ENCODE results near the gene PMEL.
"Not testable (repeated sequence)": the region's sequence is repeated elsewhere in the genome, so short reads cannot be mapped to it uniquely, and the experiment has no call there.

Gene PMEL

DNA sequence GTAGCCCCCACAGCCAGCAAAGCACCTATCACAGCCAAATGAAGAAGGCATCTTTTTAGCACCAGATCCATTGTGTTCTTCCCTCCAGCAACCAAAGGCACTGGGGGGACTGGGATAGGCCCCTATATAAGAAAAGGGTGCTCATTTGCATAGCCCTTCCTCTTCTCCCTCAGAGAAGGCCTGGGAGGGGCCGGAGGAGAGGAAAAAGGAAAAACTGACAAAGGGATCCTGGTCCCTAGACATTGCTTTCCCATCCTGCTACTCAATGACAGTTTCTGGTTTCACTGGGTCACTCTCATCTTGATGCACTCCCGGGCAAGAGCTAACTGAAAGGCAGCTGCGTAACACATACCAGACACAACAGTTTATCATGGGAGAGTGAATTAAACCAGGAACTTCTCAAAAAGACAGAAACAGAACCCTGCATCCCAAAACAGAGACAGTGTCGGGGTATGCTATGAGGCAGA is at the start of gene PMEL:
Gene PMEL, minus strand, starts transcription at position 102 of the 467 bp plus-strand sequence. Its CDS starts 31 bp downstream, at position 71.
- DNase-seq, result no peak

DNA sequence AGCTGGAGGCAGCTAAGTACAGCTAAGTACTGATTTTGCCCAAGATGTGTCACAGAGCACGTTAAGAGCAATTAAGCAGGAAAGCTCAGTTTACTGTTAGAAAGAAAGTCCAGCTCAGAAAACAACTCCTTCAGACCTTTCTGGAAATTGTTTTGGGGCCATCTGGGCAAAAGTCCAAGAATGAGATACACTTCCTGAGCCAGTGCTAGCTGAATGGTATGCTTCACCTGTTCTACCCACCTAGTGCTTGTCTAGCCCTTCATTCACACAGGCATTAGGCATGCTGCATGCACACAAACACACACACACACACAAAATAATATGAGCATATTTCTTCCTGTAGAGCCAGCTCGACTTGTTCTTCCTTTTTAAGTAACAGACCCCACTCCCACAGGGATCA is 48.4 kb upstream of the PMEL start:
- DNase-seq, result no peak

DNA sequence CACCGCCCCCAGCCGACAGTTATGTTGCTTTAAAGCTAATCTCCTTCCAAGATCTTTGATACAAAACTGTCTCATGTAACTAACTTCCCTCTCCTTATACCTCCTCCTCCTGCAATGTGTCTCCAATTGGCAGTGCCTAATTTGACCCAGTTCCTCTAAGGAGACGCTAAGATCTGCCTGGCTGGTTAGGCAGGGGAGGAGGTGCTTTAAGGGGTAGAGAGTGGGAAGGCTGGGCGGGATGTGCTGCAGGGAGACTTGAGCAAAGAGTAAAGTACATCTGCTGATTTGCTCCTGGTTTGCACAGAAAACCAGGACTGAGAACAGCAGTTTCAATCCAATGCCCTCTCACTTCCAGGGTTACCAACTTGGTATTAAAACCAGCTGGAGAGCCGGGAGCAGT is 47.6 kb upstream of the PMEL start:
- DNase-seq, result no peak

DNA sequence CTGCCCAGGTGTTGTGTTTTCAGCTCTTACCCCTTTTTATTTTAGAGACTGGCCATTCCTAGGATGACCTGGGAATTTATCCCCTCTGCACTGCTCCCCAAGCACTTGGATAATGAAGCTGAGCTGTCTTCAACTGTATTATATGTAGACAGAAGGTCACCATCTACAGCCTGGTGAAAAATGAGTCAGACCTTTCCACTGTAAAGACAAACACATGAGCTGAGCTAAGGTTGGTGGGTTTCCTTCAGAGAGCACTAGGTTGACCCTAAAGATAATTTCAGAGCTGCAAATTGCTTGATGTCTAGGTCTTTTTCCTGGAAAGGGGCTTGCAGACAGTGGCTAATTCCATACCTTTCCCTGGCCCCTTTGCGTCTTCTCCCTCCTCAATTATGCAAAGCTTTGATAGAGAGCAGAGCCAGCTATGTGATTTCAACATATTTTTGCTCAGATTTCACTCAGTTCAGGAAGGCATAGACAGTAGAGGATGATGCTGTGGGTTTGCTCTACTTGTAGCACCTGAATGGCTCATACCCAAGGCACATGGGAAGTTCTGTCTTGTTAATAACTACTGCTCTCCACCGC is 45.8 kb upstream of the PMEL start:
- no peak for DNase-seq

DNA sequence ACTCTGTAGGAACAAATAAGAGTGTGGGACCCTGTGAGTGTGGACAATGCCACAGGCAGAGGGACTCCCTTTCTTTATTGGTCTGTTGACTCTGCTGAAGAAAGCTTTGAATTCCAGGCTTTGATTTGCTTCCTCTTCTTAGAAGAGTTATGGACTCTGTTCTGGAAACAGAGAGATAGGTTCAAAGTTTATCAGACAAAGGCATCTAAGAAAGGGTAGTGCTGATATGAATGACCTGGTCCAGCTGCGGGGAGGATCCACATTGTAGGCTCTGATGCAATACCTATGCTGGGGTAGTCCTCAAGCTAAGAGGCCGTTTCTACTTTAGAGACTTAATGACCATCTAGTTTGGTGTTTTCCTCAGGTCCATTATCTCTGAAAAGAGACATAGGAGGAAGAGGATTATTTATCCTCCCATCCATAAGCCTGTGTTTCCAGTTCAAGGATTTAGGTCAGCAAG is 44.3 kb upstream of the PMEL start:
- no peak for DNase-seq

DNA sequence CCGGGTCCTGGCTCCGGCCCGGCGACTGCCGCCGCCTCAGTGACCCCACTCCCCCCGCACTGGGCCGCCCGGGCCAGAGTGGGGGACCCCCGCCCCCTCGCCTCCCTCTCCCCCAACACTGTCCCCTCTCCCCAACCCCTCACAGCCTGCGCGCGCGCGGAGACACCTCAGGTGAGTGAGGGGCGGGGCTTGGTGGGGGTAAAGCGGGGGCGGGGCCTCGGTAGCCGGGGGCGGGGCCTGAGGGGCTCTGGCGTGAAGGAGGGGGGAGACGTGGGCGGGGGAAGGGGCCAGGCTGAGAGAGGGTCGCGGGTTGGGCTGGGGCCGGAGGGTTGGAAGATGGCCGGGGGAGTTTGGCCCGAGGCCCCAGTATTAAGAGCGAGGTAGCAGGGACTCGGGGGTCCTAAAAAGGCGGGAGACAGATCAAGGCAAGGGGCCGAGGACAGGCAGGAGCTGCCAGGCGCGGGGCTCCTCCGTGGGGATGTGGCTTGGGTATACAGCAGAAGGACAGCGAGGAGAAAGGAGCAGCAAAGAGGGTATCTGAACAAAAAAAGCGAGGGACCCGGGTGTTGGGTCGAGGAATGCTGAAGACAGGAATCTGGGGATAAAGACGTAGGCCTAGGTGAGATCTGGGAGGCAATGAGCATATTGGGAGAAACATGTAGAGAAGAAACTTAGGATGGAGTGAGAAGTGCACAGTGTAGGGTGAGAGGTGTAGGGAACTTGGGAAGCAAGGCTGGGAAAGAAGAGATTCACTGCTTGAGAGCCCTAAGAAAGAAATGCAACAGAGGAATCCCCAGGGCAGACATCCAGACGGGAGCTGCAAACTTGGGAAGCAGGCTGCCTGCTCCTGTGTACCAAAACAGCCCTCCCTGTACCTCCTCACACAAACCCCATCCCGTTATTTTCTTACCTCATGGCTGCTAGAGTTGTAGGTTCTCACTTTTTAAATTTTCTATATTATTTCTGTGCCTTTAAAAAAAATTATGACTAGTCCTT is 42.0 kb upstream of the PMEL start:
- DNase-seq, result peak; percentile 71

DNA sequence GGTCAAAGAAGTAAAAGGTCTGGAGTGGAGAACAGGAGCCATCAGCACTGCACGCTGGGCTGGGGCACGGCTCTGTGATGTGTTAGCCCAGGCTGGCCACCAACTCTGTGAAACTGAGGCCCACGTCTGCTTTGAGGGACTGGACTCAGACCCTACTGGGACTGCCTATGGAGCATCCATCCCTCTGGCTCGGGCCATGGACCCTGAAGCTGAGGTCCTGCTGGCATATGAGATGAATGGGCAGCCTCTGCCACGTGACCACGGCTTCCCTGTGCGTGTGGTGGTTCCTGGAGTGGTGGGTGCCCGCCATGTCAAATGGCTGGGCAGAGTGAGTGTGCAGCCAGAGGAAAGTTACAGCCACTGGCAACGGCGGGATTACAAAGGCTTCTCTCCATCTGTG is 38.4 kb upstream of the PMEL start:
- DNase-seq, result no peak

DNA sequence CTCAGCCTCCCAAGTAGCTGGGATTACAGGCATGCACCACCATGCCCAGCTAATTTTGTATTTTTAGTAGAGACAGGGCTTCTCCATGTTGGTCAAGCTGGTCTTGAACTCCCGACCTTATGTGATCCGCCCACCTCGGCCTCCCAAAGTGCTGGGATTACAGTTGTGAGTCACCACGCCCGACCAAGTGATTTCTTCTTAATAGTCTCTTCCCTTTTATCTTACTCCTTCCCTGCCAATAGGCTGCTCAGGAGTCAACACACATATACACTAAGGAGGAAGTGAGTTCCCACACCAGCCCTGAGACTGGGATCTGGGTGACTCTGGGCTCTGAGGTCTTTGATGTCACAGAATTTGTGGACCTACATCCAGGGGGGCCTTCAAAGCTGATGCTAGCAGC is 37.5 kb upstream of the PMEL start:
- not testable (repeated sequence) for DNase-seq

DNA sequence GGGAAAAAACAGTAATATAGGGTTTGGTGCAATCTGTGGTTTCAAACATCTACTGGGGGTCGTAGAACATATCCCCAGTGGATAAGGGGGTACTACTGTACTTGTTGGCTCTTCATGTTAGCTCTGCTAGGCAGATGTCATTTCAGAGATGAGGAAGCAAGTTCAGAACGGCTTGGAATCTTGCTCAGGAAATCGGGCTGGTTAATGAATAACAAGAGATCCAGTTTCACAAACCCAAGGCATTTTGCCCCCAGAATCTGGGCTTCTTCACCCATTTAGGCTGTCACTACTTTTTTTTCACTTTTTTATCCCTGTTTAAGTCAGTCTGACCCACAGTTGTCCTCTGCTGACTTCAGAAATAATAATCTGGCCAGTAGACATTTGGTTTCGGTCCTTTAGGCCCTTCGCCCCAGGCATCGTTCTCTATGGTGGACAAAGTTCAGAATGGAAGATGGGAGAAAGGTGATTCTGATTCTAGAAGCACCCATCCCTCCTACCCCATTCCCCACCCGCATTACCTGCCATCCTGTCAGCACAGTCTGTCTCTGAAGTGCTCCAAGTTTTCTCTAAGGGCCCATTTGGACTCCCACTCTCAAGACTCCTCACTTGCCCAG is 35.8 kb upstream of the PMEL start:
- DNase-seq, result no peak

DNA sequence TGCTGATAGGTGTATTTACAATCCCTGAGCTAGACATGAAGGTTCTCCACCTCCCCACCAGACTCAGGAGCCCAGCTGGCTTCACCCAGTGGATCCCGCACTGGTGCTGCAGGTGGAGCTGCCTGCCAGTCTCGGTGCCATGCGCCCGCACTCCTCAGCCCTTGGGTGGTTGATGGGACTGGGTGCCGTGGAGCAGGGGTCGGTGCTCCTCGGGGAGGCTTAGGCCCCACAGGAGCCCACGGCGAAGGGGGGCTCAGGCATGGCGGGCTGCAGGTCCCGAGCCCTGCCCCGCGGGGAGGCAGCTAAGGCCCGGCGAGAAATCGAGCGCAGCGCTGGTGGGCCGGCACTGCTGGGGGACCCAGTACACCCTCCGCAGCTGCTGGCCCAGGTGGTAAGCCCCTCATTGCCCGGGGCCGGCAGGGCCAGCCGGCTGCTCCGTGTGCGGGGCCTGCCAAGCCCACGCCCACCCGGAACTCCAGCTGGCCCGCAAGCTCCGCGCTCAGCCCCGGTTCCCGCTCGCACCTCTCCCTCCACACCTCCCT is 34.2 kb upstream of the PMEL start:
- DNase-seq, result not testable (repeated sequence)

DNA sequence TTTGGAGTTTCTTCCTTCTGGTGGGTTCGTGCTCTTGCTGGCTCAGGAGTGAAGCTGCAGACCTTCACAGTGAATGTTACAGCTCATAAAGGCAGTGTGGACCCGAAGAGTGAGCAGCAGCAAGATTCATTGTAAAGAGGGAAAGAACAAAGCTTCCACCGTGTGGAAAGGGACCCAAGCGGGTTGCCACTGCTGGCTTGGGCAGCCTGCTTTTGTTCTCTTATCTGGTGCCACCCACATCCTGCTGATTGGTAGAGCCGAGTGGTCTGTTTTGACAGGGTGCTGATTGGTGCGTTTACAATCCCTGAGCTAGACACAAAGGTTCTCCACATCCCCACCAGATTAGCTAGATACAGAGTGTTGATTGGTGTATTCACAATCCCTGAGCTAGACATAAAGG is 33.7 kb upstream of the PMEL start:
- not testable (repeated sequence) for DNase-seq

DNA sequence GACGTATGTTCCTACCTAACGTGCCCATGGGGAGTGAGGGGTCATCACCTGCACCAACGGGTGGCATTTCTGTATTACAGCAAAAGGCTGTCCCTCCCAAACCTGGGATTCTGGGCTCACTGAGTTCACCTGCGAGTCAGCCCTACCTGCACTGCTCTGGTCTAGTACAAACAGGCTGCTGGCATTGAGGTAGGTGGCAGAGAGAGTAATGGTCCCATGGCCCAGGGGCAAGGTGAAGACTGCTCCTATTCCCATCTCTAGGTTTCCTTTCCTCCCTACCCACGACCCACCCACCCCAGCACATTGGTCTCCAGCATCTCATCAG is 31.7 kb upstream of the PMEL start:
- DNase-seq, result no peak

DNA sequence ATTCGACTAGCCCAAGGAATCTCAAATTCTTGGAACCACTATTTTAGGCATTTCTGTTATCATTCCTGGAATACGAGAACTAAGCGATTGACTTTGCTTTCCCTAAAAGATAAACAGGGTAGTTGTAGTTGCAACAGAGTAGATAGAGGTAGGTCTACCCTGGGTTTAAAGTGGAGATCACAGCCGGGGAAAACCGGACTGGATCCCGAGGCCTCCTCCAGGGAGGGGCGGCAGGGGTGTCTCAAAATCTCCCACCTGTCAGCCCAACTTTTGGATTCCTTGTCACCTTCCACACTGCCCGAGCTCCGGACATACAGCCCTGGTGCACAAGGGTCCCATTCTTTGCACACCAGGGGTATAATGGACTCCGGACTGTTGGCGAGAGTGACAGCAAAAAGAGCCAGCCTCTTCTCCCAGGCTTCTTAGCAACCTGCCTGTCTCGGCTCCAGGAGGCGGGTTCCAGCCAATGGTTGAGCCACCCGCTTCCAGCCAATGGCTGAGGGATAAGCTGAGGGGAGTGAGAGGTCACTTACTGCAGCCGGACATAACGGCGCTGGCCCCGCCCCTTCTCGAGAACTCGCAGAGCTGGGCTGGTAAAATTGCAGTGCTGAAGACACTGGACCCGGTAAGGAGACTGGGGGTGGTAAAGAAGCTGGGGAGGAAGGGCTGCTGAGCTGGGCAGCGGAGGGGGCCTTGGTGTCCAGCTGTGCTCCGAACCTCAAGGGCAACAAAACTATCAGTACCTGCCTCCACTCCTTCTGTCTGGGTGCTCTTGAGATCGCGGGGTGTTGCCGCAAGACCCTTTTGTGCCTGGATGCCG is 31.1 kb upstream of the PMEL start, which contains the start of gene SUOX:
Gene SUOX, plus strand, starts transcription at position 562 of the 820 bp plus-strand sequence. CDS start 4,946 bp downstream, outside the sequence.
- peak; percentile 64 for DNase-seq

DNA sequence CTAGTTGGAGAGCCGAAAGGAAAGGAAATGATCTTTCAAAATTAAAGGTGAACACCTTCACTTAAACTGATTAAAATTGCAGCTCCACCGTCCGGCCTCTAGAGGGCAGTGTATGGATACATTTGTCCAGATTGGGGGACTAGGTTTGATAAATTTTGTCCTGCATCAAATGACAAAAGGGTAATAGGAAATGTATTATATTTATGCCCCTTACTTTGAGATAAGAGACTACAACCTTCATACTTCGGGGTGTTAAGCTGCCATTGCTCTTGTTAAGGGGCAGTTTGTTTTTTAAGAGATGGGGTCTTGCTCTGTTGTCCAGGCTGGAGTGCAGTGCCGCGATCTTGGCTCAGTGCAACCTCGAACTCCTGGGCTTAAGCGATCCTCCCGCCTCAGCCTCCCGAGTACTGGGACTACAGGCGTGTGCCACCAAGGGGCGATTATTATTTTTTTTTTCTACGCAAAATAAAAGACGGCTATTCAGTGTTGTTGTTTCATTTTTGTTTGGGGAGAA is 30.4 kb upstream of the PMEL start:
- peak; percentile 70 for DNase-seq

DNA sequence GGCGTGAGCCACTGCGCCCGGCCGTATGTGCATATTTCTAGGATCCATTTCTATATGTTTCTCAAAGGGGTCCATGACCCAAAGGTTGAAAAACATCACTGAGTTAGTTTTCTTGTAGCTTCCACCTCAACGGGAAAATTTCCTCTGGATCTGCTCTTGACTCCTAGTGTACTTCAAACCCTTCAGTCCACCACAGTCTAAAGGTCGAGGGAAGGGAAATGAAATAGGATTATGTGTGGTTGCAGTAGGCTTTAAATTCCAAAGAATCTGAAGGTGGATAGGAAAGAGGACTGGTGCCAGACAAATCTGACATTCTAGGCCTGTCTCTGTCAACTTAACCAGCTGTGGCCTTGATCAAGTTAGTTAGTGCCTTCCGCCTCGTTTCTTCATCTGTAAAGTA is 29.5 kb upstream of the PMEL start:
- DNase-seq, result no peak

DNA sequence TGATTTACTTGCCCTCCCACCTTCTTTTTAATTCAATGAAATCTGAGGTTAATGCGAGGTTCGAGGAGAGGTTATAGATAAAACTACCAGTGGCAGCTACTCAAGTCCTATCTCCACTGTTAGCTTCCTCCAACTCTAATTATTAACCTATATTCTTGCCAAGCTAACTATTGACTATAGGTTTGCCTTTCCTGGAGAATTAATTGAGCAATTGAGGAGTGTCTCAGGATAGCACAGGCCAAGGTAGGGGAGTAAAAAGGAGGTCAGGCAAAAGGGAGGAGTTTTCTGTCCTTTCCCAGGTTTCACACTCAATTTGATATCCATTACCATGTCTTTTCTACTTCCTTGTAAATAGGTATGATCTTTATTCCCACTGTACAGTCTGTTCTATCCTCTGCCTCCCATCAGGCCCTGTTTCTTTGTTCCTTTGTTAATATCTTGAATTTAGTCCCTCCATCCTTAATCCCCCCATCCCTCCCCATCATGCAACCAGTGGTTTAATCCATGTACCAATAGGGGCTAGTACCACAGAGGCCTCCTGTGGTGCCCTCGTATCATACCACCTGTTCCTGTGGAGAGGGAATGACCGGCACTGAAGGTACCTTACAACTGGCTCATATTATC is 27.5 kb upstream of the PMEL start:
- no peak for DNase-seq

DNA sequence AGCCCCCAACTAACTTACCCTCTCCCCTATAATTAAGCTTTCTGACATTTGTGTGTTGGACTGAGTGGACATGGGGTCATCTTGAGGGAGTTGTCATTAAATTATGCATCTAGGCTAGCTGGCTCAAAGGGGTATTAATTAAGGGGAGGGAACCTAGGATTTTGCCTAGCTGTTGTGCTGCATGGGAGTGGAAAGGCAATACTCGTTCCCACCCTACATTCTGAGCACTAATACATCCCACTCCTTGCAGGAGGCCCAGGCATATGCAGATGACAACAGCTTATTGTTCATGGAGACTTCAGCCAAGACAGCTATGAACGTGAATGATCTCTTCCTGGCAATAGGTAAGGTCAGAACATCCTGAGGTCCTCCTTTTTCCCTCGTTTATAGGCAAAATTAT is 25.3 kb upstream of the PMEL start:
- DNase-seq, result no peak

DNA sequence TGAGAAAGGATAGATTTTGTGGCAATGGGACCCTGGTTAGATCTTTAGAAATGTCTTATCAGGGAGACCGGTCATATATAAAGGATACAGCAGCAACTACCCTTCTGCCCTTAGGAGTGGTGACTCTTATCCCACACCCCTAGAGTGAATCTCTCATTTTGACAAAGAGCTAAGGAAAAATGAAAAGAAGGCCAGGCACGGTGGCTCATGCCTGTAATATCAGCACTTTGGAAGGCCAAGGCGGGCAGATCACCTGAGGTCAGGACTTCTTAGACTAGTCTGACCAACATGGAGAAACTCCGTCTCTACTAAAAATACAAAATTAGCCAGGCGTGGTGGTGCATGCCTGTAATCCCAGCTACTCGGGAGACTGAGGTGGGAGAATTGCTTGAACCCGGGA is 20.1 kb upstream of the PMEL start:
- DNase-seq, result not testable (repeated sequence)

DNA sequence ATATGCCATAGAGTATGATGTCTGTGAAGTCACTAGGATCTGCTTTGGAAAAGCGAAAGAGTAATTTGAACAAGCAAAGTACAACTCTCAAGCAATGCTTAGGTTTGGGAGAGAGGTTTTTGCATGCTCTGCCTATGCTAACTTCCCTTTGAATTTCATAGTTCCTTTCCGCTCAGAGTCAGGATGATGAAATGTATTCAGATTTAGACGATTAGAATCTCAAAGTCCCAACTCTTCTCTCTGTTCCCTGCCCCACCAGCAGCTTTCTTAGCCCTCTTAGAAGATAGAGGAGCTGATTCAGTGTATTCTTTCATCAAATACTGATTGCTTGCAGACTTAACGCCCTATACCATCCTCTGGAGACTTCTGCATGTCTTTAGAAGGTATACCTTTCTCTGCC is 19.5 kb upstream of the PMEL start:
- no peak for DNase-seq

DNA sequence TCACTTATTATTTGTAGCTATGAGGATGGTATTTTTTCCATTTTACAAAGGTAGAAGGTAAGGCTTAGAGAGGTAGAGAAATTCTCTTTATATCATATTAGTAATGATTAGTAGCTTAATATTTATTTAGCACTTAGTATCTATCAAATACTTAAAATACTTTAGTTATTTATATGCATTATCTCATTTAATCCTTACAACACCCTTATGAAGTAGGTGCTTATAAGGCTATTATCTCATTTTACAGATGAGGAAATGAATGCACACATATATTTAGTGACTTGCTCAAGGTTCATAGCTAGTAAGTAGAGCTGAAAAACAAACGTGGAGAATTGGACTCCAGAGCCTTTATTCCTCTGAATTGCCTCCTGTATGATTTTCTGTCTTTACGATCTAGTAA is 19.0 kb upstream of the PMEL start:
- no peak for DNase-seq

DNA sequence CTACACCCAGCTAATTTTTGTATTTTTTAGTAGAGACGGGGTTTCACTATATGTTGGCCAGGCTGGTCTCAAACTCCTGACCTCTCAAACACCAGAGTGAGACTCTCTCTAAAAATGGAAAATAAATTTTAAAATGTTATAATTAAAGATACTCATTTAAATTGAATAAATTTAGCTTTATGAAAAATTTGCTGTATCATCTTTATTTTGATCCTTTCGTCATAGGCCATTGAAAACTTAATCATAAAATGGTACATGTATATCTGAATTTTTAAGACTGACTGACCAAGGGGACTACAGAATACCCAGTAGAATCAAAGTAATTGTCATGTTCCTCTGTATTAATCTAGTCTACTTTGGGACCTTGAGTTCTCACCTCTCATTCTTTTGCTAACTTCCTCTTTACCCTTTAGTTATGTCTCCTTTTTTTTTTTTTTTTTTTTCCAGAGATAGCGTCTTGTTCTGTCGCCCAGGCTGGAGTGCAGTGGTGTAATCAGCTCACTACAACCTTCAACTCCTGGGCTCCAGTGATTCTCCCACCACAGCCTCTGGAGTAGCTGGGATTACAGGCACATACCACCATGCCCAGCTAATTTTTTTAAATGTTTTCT is 17.5 kb upstream of the PMEL start:
- no peak for DNase-seq
